Hippocampal formation (tissue), 2 donors: Measurements from ENCODE around the gene DLGAP5.

Experiments used
- DNase-seq, 2 donors: peaks; one replicate each; lab custom pipeline; 2025; lab: John Stamatoyannopoulos, UW

Gene DLGAP5

GRCh38 chr14:55180434-55180833 is 11.0 kb downstream of the DLGAP5 start:
- no peak for DNase-seq

- DNase-seq = no peak
Observed at GRCh38 chr14:55180006-55180405, 11.4 kb downstream of the DLGAP5 start.

GRCh38 chr14:55170526-55170925 is 20.9 kb downstream of the DLGAP5 start:
- DNase-seq = no peak

GRCh38 chr14:55160989-55161388 is 30.4 kb downstream of the DLGAP5 start:
- peak in 1 of 2 donors; percentile 56 for DNase-seq

GRCh38 chr14:55158412-55158811 is 33.0 kb downstream of the DLGAP5 start:
- no peak for DNase-seq

GRCh38 chr14:55157080-55157479 is 34.3 kb downstream of the DLGAP5 start:
- DNase-seq = no peak

- DNase-seq = no peak
Observed at GRCh38 chr14:55153951-55154350, 37.4 kb downstream of the DLGAP5 start.

- no peak for DNase-seq
Observed at GRCh38 chr14:55152052-55152753, 39.2 kb downstream of the DLGAP5 start.

GRCh38 chr14:55151601-55152000 is 39.8 kb downstream of the DLGAP5 start:
- no peak for DNase-seq

GRCh38 chr14:55146425-55146824 is 45.0 kb downstream of the DLGAP5 start:
- DNase-seq = no peak

- peak in 1 of 2 donors; percentile 33 for DNase-seq
Observed at GRCh38 chr14:55142466-55142865, 48.9 kb downstream of the DLGAP5 start.

GRCh38 chr14:55141825-55142224 is 49.6 kb downstream of the DLGAP5 start:
- no peak for DNase-seq

- DNase-seq = no peak
Observed at GRCh38 chr14:55139696-55140509, 51.5 kb downstream of the DLGAP5 start.

GRCh38 chr14:55139141-55139540 is 52.2 kb downstream of the DLGAP5 start:
- DNase-seq = no peak

GRCh38 chr14:55138091-55138490 is 53.3 kb downstream of the DLGAP5 start:
- DNase-seq = no peak

- DNase-seq = peak; percentile 34 to 49
Observed at GRCh38 chr14:55136885-55137786, 54.2 kb downstream of the DLGAP5 start.

- DNase-seq = no peak
Observed at GRCh38 chr14:55136241-55136640, 55.1 kb downstream of the DLGAP5 start.

- DNase-seq = no peak
Observed at GRCh38 chr14:55133416-55133815, 58.0 kb downstream of the DLGAP5 start.

- no peak for DNase-seq
Observed at GRCh38 chr14:55131370-55132137, 59.8 kb downstream of the DLGAP5 start.

GRCh38 chr14:55130196-55130550 is 61.2 kb downstream of the DLGAP5 start:
- no peak for DNase-seq

- DNase-seq = no peak
Observed at GRCh38 chr14:55129428-55130195, 61.8 kb downstream of the DLGAP5 start.
